Fibroblast of mammary gland (primary cell): ENCODE measurements around the gene LRRC3C.

Source experiments
- DNase-seq: peaks from one replicate; pipeline ENCODE4 v3.0.0-alpha.2; 2010; ENCODE audit warnings: low read depth
- H3K4me3 ChIP-seq: 2 replicates; pipeline ENCODE4 v1.5.1; 2011; ENCODE audit warnings: low read depth, mild to moderate bottlenecking, low read length, moderate library complexity; ENCODE audit not compliant: control insufficient read depth
- CTCF ChIP-seq: conservative IDR thresholded peaks from 2 replicates; pipeline ENCODE4 v1.5.1; 2011; ENCODE audit warnings: low read depth, low read length, inconsistent platforms; ENCODE audit not compliant: control insufficient read depth, insufficient read depth

The LRRC3C gene

GRCh38 chr17:39919087-39919683 lies 8.3 kb upstream of the LRRC3C start:
- no peak for DNase-seq
- H3K4me3 ChIP-seq, result no peak overlapping the region
- TF ChIP-seq CTCF, result no peak

GRCh38 chr17:39920218-39921210 lies 7.0 kb upstream of the LRRC3C start:
- no peak for TF ChIP-seq CTCF
- no peak for DNase-seq
- H3K4me3 ChIP-seq, result no peak overlapping the region

GRCh38 chr17:39921323-39921722 lies 6.2 kb upstream of the LRRC3C start:
- no peak for TF ChIP-seq CTCF
- no peak overlapping the region for H3K4me3 ChIP-seq
- no peak for DNase-seq

GRCh38 chr17:39922006-39922405 lies 5.5 kb upstream of the LRRC3C start:
- DNase-seq, result no peak
- H3K4me3 ChIP-seq, result no peak overlapping the region
- TF ChIP-seq CTCF, result no peak

GRCh38 chr17:39923230-39923629 lies 4.3 kb upstream of the LRRC3C start:
- no peak for TF ChIP-seq CTCF
- H3K4me3 ChIP-seq, result no peak overlapping the region
- DNase-seq, result no peak

- H3K4me3 ChIP-seq, result no peak overlapping the region
Observed at GRCh38 chr17:39923836-39924690, 3.5 kb upstream of the LRRC3C start.

More at GRCh38 chr17:39923836-39924690, 3.5 kb upstream of the LRRC3C start:
- peak; percentile 65 for DNase-seq
- TF ChIP-seq CTCF, result peak; percentile 30
